BJ (cell line): ENCODE data around the gene BEX5. TPM values are rescaled to one million over a fixed set of nuclear protein-coding genes. Genes with fewer than 3 reads are reported as not detected.
"Not testable (repeated sequence)": the region's sequence is repeated elsewhere in the genome, so short reads cannot be mapped to it uniquely, and the experiment has no call there.

ENCODE experiments used
- CTCF ChIA-PET: fragments of 350-600 bp; formaldehyde crosslinking; extraction: SDS; loops from one replicate; lab custom pipeline; 2021; ENCODE audit warnings: antibody characterized with exemption, inconsistent platforms; lab: Yijun Ruan, JAX
- POLR2A ChIA-PET: fragments of 300-600 bp; sonication (Branson Sonifier 250); formaldehyde crosslinking; extraction: SDS; loops from one replicate; lab custom pipeline; 2021; ENCODE audit warnings: antibody characterized with exemption; lab: Charles Lee
- DNase-seq: peaks from one replicate; pipeline ENCODE4 v3.0.0-alpha.2; 2011; ENCODE audit warnings: low read depth
- H3K27me3 ChIP-seq: 2 replicates; pipeline ENCODE4 v1.6.0; 2011; ENCODE audit warnings: low read length; ENCODE audit not compliant: control insufficient read depth, insufficient read depth
- H3K36me3 ChIP-seq: 2 replicates; pipeline ENCODE4 v1.5.1; 2011; ENCODE audit warnings: low read length; ENCODE audit not compliant: control insufficient read depth, insufficient read depth
- H3K4me3 ChIP-seq: 2 replicates; pipeline ENCODE4 v1.5.1; 2011; ENCODE audit warnings: low read depth, mild to moderate bottlenecking, control low read depth, low read length
- CTCF ChIP-seq: IDR thresholded peaks from 2 replicates; pipeline ENCODE4 v1.5.1; 2011; ENCODE audit warnings: low read depth, mild to moderate bottlenecking, control low read depth, inconsistent platforms, low read length, moderate library complexity; ENCODE audit not compliant: insufficient read depth
- polyA minus RNA-seq: library from RNA; depleted of rRNA, polyadenylated mRNA; stranded (reverse); fragments of >200 nt; gene quantifications from 2 replicates; pipeline ENCODE4 v1.2.3, GENCODE V29; 2011; rRNA and poly(A)+ RNA removed
- polyA plus RNA-seq: library from polyadenylated mRNA; depleted of rRNA; stranded (reverse); fragments of >200 nt; gene quantifications from 2 replicates; pipeline ENCODE4 v1.2.3, GENCODE V29; 2011; rRNA removed

Gene BEX5
- not detected in 2 replicates for polyA plus RNA-seq
- not detected in 2 replicates for polyA minus RNA-seq

GRCh38 chrX:102155806-102156179 is at the start of gene BEX5:
TSS of gene BEX5 (minus strand) at chrX:102155977. CDS start at chrX:102154265, 1,712 bp downstream.
- no peaks in the 10 kb centered on the region for H3K27me3 ChIP-seq
- ChIA-PET CTCF (no interaction called here), POLR2A (no interaction called here)
- TF ChIP-seq CTCF = no peak
- no peak for DNase-seq
- H3K36me3 ChIP-seq = no peaks in the 10 kb centered on the region
- no peak within 1 kb of the TSS for H3K4me3 ChIP-seq

- H3K4me3 ChIP-seq = no peak overlapping the region
- H3K27me3 ChIP-seq = no peaks in the 10 kb centered on the region
- ChIA-PET CTCF (interaction anchor here (0.5 kb wide), 1 partner anchor 711 kb away, joined by 3 read pairs; no protein-coding TSS in a partner anchor), POLR2A (no interaction called here)
- H3K36me3 ChIP-seq = no peaks in the 10 kb centered on the region
- no peak for TF ChIP-seq CTCF
- no peak for DNase-seq
These were observed 30.4 kb upstream of the BEX5 start for GRCh38 chrX:102185967-102186720.

- TF ChIP-seq CTCF = no peak
- DNase-seq = no peak
- no peaks in the 10 kb centered on the region for H3K27me3 ChIP-seq
- CTCF ChIA-PET = no interaction called here
- H3K4me3 ChIP-seq = no peak overlapping the region
- POLR2A ChIA-PET = no interaction called here
- no peaks in the 10 kb centered on the region for H3K36me3 ChIP-seq
These were observed 624 bp downstream of the BEX5 start for GRCh38 chrX:102154900-102155805.

- CTCF ChIA-PET = no interaction called here
- no peak for DNase-seq
- TF ChIP-seq CTCF = 0 out of 2 replicates have a peak, but pooled peaks have one; percentile 1
- Histone ChIP-seq H3K4me3 (no peak overlapping the region), H3K27me3 (no peaks in the 10 kb centered on the region), H3K36me3 (no peaks in the 10 kb centered on the region)
- POLR2A ChIA-PET = no interaction called here
These were observed 1.4 kb downstream of the BEX5 start for GRCh38 chrX:102154218-102154860.

GRCh38 chrX:102142274-102142673 is 13.5 kb downstream of the BEX5 start, which contains the start of gene TCEAL6:
TSS of gene TCEAL6 (minus strand) at chrX:102142481.
- POLR2A ChIA-PET, CTCF ChIA-PET, H3K4me3 ChIP-seq, H3K36me3 ChIP-seq, H3K27me3 ChIP-seq, DNase-seq: not testable (repeated sequence)

GRCh38 chrX:102141631-102142030 is 14.1 kb downstream of the BEX5 start:
- H3K36me3 ChIP-seq, DNase-seq, H3K27me3 ChIP-seq, CTCF ChIA-PET, H3K4me3 ChIP-seq, POLR2A ChIA-PET: not testable (repeated sequence)

- H3K27me3 ChIP-seq, DNase-seq, H3K4me3 ChIP-seq, H3K36me3 ChIP-seq, CTCF ChIA-PET, POLR2A ChIA-PET: not testable (repeated sequence)
These were observed 14.9 kb downstream of the BEX5 start for GRCh38 chrX:102140876-102141275.
